HG02938 (cell line): ENCODE results near the gene CELF4.

Source experiments
- ATAC-seq: cut with Tn5 transposase; IDR thresholded peaks from one replicate; pipeline ENCODE4 v1.9.1; 2021; ENCODE audit warnings: mild to moderate bottlenecking, moderate library complexity; ENCODE audit not compliant: unreplicated experiment

Gene CELF4

DNA sequence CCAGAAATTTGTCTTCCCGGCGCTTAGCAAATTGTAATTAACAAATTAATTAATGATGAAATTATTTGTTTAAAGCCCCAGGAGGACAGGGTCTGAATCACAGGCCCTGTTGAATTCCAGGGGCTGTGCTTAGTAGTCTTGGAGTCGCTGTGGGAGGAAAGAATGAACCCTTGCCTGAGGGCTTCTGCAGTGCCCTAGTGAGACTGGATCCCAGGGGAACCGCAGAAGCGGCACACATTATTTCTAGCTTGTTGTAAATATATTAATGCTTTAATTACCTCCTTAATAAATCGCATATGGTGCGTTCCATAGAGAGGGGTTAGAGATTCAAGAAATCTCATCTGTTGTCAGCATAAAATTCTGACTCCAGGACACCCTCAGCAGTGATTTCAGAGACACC lies 235.4 kb downstream of the CELF4 start:
- ATAC-seq = no peak

DNA sequence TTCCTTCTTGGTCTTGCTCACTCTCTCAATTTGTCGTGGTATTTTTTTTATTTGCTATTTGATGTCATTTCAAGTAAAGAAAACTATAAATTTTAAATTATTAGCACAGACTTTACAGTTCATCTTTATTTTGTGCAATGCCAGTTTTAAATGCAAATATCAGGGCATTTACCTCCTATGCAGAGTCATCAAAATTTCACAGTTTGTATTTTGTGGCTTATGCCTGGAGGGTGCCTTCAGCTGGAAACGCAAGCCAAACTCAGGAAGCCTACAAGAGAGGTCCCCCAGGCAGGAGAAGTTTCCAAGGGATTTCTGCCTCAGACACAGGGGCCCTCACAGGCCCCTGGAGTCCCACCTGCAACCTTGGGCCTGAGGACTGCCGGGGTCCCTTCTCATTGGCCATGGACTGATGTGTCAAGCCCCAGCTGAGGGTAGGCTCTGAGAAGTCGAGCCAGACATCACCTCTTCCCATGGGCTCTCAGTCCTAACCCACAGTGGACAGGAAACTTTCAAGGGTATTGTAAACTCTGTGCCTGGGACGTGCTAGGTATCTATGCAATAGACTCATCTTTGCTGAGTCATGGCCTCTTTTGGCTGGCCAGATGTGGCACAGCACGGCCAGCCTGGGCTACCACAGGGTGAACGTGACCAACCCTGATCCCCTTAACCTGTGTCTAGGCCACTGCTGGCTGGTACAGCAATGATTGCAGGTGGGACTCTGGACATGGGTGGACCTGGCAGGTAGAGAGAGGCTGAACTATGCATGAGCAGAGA lies 236.5 kb downstream of the CELF4 start:
- no peak for ATAC-seq

DNA sequence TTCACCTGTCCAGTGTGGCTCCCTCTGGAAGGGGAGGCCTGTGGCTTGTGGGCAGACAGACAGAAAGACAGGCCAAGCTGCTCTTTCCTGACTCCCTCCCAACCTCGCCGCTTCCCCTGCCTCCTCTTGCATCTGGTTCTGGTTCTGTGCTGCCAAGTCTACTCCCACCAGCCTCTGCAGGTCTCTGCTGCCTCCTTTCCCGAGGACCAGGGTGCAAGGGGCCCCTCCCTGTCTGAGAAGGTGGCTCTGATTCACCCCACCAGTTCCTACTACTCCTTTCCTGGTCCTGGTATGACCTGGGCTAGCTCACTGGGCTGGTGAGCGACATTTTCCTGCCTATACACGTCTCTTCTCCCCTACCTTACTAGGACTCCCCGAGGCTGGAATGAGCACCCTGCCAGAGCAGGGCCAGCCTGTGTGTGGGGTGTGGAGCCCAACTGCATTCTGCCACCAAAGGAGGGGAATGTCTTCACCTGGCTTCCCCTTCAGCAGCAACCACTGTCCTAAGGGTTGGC lies 238.5 kb downstream of the CELF4 start:
- ATAC-seq = no peak

DNA sequence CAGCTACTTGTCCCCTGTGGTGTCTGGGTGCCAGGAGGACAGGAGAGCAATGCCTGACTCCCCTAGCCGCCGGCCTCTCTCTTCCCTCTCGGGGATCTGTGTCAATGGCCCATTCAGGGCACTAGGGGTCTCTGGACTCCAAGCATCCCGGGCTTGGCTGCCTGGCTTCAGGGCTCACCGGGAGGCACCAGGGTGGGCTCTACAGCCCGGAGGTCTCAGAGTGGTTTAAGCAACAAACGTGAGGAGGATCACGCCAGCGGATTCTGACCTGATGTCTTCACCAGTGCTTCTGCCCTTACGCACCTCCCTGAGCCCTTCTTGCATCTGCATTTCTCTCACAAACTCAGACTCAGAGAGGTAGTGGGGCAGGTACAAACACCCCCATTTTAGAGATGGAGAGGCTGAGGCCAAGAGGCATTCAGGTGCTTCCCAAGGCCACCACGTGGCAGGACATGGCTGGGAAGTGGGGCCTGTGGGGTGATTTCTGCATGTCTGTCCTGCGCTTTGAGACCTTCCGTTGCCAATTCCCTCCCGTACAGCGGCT lies 243.0 kb downstream of the CELF4 start:
- peak; percentile 80 for ATAC-seq

DNA sequence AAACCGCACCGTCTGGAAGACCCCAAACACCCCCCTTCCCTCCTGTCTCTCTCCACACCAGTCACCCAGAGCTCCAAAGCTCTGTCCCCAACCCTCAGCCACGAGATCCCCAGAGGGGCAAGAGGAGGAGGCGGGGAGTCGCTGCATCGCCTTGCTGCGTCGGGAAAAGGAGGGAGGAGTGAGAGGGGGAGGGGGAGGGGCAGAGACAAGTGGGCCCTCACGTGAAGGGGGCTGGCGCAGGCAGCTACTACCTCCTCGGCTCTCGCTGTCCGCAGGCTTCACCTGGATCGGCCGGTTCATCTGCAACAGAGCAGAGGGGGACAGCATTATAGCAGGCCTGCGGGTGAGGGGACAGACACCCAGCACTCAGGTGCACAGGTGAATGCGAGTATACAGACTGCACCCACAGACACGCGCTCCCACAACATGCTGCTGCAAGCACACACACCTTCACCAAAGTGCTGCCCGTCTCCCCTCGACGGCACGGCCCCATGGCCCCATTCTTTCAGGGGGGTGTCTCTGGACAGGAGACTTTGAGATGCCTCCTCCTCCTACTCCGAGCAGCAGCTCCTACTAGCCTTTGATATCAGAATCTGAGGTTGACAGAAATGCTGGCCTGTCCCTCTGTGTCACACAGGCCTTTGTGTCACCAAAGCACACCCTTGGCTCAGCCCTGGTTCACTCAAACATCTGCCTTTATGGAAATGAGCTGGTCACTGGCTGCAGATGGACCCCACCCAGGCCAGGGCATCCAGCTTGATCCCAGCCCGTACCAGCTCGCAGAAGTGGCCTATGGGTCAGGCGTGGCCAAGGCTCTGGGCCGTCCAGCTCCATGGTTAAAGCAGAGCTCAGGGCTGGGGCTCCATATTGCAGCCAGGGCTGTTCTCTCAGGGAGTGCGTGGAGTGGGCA lies 243.8 kb downstream of the CELF4 start:
- ATAC-seq = no peak

DNA sequence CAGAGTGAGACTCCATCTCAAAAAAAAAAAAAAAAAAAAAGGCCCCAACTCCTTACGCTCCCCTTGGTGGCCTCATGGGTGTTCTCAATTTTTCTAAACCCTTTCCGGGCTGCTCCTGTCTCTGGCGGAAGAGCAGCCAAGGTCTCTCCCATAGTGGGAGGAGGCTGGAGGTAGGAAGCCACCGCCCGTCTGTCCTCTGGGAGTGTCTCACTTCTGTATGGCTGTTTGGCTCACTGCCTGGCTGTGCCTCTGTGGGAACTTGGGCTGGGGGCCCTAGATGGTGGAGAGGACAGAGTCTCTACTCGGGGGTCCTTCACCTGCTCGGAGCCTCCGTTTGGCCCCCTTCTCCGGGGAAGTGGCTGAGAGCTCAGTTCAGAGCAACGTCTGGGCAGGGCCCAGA lies 245.3 kb downstream of the CELF4 start:
- ATAC-seq = no peak

DNA sequence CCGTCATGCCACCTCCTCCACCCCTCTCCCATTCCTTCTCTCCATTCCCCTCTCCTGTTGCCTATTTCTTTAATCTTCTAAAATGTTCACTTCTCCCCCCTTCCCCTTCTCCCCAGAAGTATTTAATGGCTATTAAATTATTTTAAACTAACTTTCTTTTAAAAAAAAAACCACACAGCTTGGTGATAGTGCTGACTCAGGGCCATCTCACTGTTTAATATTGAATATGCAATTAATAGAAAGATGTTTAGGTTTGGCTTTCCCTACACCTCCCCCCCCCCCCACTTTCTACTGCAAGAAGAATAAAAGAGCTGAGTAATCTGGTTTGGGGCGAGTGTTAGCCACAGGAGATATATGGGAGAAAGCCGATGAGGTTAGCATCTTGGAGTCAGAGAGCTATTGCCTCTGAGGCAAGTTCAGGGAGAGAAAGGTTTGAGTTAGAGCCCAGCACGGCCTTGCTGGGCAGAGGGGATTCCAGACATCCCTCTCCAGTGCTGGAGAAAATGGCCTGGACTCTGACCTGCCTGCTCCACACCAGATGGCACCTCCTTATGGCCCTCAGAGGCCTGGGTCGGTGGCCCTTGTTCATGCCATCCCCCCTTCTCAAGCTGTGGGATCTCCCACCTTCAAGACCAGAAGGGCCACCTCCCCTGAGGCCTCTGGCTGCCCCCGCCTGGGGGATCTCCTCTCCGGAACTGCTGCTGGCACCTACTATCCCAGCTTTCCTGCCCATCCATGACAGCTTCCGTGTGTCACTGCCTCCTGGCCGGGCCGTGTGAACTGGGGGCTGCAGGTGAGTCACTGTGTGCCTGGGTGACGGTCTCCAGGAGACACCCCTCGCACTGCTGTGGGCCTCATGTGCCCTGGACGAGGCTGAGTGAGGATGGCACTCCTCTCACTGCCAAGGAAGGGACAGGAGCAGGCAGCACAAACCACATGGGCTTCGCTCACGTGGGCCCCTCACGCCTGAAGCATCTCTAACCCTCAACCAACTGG lies 246.9 kb downstream of the CELF4 start:
- ATAC-seq = no peak

DNA sequence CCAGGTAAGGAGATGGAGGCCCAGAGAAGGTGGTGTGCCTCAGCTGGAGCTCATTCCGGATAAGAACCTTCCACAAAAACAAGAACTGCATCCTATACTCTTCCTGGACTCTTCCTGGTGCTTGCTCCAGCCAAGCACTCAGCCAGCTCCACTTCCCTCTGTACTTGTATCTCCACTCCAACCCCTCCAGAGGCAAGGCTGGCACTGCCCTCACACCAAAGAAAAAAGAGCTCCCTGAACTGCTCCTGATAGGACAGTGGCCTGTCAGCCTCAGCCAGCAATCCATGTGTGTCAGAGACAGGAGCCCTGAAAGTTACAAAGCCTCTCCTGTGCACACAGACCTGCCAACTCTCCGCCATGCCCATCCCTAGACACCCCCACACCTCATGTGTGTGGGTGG lies 248.1 kb downstream of the CELF4 start:
- no peak for ATAC-seq

DNA sequence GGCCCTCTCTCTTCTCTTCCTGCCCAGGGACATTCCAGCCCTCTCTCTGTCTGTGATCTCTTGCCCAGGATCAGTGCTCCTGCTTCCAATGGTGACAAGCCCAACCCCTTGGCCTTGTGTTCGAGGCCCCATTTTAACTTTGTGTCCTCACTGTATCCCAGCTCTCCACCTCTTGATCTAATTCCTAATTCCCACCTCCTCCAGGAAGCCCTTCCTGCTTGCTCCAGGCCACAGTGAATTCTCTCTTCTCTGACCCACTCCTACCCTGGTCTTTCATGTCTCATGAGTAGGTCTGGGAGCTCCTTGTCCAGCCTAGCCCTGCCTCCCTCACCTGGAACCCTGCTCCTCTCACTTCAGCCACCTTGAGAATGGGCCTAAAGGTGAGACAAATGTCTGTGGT lies 249.1 kb downstream of the CELF4 start:
- ATAC-seq = no peak

DNA sequence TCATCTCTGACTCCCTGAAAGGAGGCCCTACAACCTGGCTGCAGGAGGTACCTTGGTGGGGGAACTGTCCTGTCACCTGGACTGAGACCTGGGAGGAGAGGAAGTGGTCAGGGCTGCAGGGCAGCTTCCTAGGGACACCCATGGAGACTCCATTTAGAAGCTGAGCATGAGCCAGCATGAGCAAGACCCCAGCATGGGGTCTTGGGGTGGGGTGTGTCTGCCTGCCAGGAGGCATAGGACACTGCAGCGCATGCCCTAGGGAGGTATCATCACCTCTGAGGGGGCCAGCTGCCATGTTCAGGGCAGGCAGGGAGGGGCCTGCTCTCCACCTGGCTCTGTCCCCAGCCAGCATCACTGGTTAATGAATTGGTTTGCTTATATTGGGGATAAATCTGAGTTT lies 249.7 kb downstream of the CELF4 start:
- ATAC-seq = no peak

DNA sequence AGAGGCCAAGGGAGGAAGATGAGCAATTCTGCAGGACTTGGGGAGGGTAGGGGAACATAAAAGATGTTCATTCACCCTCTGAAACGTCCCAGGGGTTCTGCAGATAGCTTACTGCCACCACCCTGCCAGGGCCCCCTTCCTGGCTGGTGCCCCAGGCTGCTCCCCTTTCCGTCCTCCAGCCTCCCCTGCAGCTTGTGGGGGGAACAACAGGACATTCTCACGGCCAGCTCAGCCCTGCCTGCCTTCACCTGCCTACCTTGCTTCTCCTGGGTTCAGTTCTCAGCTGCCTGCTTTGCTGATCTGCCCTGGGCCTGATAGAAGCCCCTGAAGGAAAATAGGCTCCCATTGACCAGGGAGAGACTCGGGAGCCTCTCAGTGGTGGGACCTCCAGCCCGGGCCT lies 251.1 kb downstream of the CELF4 start:
- no peak for ATAC-seq

DNA sequence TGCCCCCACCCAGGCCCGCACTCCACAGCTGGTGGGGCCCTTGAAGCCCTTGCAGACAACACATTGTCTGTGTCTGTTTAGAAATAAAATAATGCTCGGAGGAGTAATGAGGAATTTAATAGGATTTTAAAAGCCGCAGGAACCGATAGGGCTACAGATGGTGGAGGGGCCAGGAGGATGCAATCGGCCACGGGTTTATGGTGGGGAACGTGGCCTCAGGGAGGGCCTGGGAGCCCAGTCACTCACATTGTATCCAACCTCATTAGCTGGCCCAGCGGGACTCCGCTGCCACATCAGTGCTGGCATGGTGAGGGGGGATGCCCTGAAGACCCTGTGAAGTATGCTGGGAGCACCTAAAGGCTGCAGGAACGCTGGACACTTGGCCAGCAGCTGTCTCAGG lies 252.0 kb downstream of the CELF4 start:
- no peak for ATAC-seq

DNA sequence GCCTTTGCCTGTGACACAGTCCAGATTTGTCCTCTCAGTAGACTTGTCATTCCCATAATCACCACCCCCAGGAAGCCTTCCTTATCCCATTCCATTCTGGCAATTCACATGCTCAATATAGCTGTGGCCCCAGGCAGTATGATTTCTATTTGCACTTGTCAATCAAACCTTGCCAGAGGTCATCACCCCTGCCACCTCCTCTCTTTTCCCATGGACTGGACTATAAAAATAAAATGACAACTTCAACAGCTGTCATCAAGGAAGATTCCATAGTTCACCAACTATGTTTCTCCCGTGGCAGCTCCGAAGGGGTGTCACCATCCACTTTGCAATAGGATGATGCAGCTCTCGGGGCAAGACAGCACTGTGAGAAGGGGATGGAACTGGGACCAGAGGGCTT lies 255.7 kb downstream of the CELF4 start:
- ATAC-seq = no peak

DNA sequence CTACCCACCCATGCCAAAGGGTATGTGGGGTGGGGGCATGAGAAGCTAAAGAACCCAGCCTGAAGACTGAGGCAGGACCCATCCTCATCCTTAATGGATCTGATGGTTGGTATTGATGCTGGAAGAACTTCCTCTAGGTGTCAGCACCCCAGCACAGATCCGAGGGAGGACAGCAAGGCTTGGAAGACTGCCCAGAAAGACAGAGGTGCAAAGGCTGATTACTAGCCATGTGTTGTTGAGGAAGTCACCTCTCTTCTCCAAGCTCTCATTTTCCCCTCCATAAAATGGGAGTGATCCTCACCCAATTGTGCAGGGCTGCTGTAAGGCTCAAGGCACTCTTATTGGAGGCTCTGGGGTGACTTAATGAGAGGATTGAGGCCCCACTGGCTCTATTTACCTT lies 256.5 kb downstream of the CELF4 start:
- no peak for ATAC-seq

DNA sequence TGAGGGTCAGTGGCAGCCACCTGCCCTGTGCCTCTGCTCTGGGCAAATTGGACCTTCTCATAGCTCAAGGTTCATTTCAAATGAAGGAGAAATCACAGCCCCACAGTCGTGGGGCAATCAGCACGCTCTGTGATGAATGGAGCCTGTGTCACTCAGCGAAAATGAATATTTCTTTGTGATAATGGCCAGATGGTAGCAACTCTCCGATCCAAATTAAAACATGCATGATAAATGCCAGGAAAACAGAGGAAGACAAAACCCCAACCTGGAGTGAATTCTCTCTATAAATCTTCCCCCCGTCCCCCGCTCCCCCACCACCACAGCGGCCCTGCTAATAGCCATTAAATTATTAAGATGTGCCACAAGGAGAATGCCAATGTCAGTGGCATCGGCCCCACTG lies 258.4 kb downstream of the CELF4 start:
- no peak for ATAC-seq

DNA sequence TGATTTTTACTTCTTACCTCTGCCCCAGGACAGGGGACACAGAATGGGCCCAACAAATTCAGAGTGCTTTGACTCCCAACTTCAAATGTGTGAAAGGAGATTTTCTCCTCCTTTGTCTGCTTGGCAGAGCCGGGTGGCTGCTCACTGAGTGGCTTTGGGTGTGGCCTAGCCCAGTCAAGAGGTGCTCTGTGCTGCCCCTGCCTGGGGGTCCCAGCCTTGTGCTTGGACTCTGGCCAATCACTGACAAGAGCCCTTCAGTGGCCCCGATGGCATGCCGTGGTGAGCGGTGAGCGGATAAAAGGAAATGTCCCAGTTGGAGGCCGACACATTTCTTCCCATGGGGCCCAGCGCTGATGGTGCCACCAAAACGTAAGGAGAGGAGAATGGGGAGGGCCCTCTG lies 259.2 kb downstream of the CELF4 start:
- no peak for ATAC-seq

DNA sequence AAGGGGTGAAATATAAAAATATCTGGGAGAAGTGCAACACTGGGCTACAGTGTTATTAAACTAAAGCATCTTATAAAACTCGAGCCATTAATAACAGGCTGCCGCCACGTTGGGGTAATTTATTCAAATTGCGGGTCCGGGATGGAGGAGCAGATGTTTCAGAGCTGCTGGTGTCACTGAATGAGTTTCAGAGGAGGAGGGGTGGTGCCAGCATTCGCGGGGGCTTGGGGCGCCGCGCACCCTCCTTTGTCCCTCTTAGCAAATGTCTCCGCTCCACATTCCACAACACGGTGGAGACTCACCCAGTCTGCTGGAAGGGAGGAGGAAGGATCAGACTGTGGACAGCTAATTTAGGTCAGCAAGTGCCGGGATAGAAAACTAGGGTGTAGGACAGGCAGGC lies 260.5 kb downstream of the CELF4 start:
- no peak for ATAC-seq

DNA sequence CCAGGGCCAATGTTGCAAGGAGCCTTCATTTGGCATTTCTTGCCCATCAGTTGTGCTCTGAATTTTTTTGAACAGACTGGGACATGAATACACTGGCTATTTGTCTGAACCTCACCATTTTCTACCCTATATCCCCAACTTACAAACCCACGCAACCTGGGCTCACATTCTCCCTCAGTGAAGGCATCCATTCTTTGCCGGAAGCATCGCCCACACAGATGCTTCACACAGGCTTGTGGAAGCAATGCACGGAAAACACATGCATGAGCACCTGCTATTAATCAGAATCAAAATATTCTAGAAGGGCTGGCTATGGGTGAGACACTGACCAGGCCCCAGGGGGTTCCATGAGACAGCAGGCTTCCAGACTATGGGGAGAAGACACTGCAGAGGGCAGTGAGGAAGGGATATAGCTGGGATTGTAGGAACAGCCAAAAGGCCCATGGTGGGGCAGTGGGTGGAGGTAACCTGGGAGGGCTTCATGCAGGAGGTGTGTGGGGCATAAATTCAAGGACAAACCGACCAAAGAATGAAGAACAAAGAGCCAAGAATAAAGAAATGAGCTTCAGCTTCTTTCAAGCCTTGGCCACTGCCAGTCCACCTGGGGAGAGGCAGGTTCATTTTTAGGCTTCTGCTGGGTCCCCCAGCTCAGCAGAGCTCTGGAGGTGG lies 261.5 kb downstream of the CELF4 start:
- no peak for ATAC-seq

DNA sequence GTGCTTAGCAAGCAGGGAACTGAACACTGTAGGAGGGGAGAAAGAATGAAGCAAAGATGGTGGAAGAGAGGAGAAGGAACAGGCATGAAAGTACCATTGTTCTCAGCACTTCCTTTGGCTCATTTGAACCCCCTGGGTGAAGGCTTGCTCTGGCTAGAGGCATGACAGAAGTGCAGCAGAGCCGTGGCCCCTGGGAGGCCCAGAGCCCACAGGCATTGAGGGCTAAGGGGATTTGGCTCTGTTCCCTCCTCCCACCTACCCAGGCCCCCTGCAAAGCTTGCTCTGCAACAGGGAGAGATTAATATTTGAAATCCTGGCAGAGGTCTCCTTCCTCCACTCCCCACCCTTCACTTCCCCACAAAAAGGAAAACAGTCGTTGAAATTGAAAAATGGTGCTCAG lies 262.6 kb downstream of the CELF4 start:
- no peak for ATAC-seq

DNA sequence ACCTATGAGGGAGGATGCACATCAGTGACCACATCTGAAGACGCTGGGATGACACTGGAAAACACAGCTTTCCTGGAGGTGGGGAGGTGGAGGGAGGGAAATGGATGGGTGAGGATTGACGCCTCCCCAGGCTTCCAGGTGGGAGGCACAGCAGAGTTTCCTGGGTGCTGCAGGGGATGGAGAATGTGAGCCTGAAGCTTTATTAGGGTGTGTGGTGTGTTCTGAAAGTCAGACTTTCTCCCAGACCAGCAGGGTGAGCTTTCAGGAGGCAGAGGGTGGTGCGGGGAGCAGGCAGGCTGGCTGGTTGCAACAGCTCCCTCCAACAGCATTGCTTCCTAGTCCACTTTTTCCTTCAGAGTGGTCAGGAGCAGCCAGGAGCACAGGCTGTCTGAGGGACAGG lies 263.1 kb downstream of the CELF4 start:
- ATAC-seq = no peak
